GM04504 (cell line): ENCODE measurements around the gene UQCR11.
"Not testable (repeated sequence)": the region's sequence is repeated elsewhere in the genome, so short reads cannot be mapped to it uniquely, and the experiment has no call there.

Experiments used
- DNase-seq: peaks from one replicate; pipeline ENCODE4 v3.0.0-alpha.2; 2012; ENCODE audit warnings: low read depth

Gene UQCR11

GRCh38 chr19:1605236-1606137, at the start of gene UQCR11:
Gene UQCR11 (minus strand): TSS chr19:1605462. CDS start chr19:1605409, 53 bp downstream.
- peak; percentile 90 for DNase-seq

- DNase-seq: no peak
These were observed 49.0 kb upstream of the UQCR11 start for GRCh38 chr19:1654178-1654792.

GRCh38 chr19:1653300-1653628, 48.0 kb upstream of the UQCR11 start:
- no peak for DNase-seq

DNA sequence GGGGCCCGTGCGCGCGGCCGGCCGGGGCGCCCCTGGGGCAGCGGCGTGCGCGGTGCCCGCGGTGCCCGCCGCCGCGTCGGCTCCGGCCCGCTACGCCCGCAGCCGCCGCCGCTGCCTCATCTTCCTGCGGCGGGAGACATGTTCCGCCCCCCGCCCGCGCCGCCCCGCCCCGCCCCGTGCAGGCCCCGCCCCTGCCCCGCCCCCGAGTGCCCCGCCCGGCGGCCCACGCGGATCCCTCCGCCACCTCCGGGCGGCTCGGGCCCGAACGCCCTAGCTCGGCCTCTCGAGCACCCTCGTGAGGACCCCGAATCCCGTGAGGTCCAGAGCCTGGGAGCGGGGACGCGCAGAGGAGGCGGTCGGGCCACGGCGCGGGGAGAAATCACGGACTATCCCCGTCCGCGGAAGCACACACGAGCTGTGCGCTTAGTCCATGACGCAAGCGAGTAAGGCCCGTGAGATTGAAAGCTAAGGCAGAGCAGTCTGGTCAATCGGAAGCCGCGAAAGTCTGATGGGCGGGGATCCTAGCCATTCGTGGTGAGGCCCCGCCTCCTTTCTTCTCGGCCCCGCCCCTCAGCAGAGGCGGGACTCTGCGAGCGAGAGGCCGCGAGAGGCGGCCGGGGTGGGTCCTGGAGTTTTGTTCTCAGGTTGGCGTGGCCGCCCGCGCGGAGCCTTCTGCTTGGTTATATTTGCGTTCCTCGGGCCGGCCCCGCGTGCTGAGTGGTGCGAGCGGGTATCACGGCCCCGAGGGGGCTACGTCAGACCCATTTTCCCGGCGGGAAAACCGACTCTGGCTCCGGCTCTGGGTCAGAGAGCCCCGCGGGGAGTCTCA, 47.4 kb upstream of the UQCR11 start, which contains the start of gene TCF3:
Gene TCF3, minus strand, starts transcription at position 145 of the 829 bp plus-strand sequence. CDS start 2,367 bp downstream, outside the sequence.
- peak; percentile 98 for DNase-seq

- peak; percentile 10 for DNase-seq
These were observed 46.5 kb upstream of the UQCR11 start for GRCh38 chr19:1651568-1652291.

DNA sequence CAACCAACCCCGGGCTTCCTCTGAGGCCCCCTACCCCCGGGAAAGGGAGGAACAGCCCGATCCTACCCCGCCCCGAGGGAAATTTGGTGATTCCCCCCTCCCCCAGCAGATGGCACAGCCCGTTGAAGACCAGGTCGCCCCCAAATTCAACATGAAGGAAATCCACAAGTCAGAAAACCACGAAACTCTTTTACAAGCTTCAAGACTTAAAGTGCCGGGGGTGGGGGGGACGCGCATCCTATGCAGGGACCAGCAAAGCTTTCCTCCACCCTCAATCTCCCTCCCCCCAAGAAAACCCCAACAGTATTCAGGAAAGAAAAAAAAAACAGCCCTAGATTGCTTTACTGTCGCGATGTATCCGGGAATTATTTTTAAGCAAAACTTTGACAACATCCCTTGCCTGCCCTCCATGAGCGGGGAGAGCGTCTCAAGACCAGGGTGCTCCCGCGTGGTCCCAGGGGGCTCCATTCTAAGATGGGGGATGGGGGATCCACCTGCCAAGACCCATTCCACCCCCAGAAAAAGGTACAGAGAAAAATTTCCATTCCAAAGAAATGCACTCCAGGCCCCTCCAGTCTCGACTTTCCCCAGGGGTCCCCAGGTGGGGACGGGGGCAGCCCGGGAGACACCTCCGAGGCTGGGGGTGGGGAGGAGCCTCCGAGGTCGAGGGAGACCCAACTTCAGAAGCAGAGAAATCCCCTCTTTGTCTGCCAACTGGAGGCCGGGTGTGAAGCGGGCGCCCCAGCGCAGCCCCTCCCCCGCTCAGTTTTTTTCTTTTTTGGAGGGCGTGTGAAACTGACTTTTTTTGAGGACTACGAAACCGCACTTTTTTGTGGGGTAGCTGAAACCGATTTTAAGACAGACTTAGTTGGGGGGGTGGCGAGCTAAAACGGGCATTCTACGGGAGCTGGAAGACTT, 45.6 kb upstream of the UQCR11 start:
- DNase-seq: no peak

- no peak for DNase-seq
These were observed 44.7 kb upstream of the UQCR11 start for GRCh38 chr19:1649706-1650649.

DNA sequence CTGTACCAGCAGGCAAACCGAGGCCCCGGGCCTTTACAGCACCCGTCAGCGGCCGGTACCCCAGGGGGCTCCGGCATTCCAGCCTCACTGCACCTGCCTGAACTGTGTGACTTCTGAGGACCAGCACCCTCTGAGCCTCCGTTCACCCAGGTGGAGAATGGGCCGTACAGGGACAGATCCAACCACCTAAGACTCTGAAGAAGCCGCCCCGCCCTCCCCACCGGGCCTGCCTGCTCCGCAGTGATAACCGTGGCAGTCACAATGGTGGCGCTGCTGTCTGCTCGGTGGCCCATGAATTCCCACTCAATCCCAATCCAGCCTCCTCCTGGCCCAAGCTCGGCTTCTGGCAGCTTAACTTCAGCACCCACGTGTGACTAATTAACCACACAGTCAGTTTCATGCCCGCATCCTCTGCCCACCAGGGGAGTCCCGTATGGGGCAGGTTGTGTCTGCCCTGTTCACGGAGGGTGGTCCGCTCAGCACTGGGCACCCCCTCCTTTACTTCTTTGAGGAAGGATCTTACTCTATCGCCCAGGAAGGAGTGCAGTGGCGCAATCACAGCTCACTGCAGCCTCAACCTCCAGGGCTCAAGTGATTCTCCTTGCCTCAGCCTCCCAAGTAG, 43.8 kb upstream of the UQCR11 start:
- no peak for DNase-seq

- DNase-seq: no peak
These were observed 43.2 kb upstream of the UQCR11 start for GRCh38 chr19:1648459-1648849.

GRCh38 chr19:1647501-1648458, 42.5 kb upstream of the UQCR11 start:
- no peak for DNase-seq

GRCh38 chr19:1646659-1647453, 41.6 kb upstream of the UQCR11 start:
- DNase-seq: no peak

DNA sequence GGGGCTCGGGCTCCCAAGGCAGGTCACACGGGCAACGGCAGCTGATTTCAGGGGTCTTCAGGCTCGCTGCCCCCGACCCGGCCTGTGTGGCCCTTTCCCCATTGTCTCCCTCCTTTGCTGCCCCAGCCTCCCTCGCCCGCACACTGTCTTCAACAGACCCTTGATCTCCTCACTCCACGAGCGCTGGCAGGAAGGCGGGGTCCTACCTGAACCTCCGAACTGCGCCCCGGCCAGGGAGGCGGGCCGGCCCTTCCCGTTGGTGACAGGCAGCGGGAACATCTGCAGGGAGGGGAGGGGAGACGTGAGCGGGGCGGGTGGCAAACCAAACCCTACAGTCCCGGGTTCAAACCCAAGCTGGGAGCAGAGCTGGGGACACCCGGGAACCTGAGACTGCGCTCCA, 40.9 kb upstream of the UQCR11 start:
- no peak for DNase-seq

GRCh38 chr19:1645299-1645698, 40.0 kb upstream of the UQCR11 start:
- no peak for DNase-seq

GRCh38 chr19:1644070-1644469, 38.8 kb upstream of the UQCR11 start:
- no peak for DNase-seq

- DNase-seq: not testable (repeated sequence)
These were observed 35.7 kb upstream of the UQCR11 start for GRCh38 chr19:1640893-1641448.

DNA sequence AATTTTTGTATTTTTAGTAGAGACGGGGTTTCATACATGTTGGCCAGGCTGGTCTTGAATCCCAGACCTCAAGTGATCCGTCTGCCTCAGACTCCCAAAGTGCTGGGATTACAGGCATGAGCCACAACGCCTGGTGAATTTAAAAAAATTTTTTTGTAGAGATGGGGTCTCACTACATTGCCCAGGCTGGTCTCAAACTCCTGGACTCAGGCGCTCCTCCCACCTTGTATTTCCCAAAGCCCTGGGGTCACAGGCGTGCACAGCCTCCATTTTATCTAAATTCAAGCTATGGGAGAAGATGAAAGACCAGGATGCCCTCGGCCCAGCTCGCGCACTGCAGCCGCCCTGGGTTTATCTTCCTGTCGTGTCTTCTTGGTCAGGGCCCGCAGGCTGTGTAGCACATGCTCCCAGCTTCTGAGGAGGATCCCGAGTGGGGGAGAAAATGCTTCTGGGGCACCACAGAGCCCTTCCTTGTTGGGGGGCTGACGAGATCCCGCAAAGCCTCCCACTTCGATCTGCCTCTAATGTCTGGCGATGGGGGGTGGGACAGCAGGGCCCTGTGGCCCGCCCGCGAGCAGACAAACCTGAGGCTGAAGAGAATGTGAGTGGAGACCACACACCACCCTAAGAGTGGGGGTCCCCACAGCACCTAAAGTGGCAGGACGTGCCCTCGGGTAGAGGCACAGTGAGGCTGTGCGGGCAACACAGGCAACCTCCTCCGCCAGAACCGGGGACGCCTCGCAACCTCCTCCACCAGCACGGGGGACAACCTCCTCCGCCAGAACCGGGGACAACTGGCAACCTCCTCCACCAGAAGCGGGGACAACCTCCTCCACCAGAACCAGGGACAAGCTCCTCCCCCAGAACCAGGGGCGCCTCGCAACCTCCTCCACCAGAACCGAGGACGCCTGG, 31.3 kb upstream of the UQCR11 start:
- DNase-seq: no peak
